NCI-H526 treated with DMSO at 0.1 percent for 48 hours (cell line): ENCODE data around the gene COX6B1.
A peak's percentile ranks its signal among the peaks of the same experiment; 100 is the strongest.
"Not testable (repeated sequence)": the region's sequence is repeated elsewhere in the genome, so short reads cannot be mapped to it uniquely, and the experiment has no call there.

Experiments used
- DNase-seq: peaks from one replicate; lab custom pipeline; 2025; lab: John Stamatoyannopoulos, UW

The COX6B1 gene

GRCh38 chr19:35633727-35634440 lies 14.2 kb upstream of the COX6B1 start:
- no peak for DNase-seq

DNA sequence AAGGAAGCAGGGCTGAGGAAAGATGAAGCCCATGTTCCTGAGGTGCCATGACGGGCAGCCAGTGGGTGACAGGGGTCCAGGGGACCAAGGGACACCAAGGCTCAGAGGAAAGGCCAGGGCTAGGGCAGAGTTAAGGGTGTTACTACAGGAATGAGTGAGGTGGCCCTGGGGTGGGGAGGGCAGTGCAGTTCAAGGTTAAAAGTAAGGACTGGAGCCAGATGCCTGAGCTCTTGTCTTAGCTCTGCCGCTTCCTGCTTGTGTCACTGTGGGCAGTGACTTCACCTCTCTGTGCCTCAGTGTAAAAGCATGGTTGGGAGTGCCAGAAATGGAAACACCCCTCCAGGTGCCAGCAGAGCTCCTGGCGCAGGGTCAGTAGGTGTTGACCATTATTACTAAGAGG lies 11.5 kb upstream of the COX6B1 start:
- DNase-seq: no peak

GRCh38 chr19:35637165-35637564 lies 11.0 kb upstream of the COX6B1 start:
- DNase-seq: no peak

DNA sequence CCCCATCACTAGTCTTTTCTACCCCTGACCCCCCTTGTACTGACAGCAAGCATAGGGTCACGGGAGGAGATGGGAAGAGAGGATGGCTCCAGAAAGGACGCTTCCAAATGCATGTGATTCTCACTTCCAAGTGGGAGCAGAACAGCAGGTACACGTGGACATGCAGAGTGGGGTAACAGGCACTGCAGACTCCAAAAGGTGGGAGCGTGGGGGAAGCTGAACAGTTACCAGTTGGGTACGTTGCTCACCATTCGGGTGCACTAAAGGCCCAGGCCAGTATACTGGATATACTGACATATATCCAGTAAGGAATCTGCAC lies 8.8 kb upstream of the COX6B1 start:
- no peak for DNase-seq

GRCh38 chr19:35639863-35640262 lies 8.3 kb upstream of the COX6B1 start:
- no peak for DNase-seq

DNA sequence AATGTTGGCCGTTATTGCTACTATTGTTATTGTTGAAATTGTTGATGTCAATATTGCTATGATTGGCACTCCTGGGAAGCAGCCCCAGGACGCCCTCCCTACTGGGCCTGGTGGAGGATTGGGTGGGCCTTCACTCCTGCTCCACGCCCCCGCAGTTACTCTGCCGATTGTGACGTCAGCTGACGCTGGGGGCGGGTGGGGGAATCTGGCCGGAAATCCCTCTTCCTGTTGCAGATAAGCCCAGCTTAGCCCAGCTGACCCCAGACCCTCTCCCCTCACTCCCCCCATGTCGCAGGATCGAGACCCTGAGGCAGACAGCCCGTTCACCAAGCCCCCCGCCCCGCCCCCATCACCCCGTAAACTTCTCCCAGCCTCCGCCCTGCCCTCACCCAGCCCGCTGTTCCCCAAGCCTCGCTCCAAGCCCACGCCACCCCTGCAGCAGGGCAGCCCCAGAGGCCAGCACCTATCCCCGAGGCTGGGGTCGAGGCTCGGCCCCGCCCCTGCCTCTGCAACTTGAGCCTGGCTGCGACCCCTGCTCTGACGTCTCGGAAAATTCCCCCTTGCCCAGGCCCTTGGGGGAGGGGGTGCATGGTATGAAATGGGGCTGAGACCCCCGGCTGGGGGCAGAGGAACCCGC lies 6.5 kb upstream of the COX6B1 start, which contains the start of gene ETV2:
TSS of gene ETV2 (plus strand) at position 231 of the 637 bp plus-strand sequence. CDS start 716 bp downstream, outside the sequence.
- no peak for DNase-seq

- DNase-seq: no peak
Measured at GRCh38 chr19:35642312-35642711, 5.8 kb upstream of the COX6B1 start.

GRCh38 chr19:35642798-35643254 lies 5.3 kb upstream of the COX6B1 start:
- DNase-seq: no peak

DNA sequence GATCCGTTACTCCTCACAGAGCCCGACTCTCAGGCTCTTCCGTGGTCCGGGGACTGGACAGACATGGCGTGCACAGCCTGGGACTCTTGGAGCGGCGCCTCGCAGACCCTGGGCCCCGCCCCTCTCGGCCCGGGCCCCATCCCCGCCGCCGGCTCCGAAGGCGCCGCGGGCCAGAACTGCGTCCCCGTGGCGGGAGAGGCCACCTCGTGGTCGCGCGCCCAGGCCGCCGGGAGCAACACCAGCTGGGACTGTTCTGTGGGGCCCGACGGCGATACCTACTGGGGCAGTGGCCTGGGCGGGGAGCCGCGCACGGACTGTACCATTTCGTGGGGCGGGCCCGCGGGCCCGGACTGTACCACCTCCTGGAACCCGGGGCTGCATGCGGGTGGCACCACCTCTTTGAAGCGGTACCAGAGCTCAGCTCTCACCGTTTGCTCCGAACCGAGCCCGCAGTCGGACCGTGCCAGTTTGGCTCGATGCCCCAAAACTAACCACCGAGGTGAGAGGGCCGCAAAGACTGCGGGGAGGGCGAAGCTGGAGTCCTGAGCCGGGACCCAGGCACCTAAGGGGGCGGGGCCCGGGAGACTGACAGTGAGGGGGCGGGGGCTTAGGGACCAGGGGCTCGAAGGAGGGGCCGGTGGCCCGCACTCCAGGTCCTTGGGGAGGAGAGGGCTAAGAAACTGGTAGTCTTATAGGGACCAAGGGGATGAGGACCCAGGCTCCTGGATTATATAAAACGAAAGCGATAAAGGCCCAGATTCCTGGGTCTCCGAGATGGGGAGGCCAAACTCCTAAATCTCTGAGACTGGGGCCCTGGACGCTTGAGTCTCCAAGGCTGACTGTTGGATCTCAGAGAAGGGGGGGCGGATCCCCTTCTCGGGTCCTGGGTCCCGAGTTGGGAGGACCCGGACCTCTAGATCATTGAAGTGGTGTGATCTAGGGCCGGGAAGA lies 4.6 kb upstream of the COX6B1 start:
- peak; percentile 89 for DNase-seq

GRCh38 chr19:35644206-35644986 lies 3.7 kb upstream of the COX6B1 start:
- peak; percentile 97 for DNase-seq

DNA sequence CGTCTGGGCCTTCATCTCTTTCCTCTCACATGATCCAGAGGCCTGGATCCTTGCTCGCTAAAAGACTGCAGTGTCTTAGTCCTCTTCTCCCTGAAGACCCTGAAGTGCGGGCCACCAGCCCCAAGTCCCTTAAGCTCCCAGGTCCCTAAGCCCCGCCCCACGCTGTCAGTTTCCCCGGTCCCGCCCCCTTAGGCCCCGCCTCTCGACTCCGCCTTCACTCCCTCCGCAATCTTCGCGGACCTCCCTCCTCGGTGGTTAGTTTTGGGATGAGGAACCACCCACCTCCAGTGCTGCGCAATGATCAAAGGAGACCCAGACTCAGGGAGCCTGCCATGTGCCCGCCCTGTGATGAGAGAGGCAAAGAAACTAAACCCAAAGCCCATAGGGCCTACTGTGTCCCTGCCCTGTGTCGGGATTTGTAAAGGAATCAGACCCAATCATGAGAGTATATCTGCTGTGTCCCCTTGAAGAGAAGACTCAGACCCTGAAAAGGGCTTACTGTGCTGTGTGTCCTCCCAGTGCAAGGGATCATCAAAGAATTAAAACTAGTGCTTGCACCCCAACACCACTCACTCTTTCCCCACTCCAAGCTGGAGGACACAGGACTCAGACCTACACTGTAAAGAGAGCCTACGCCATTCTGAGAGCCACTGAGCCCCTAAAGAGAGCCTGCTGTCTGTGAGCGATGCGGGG lies 3.0 kb upstream of the COX6B1 start:
- peak; percentile 64 for DNase-seq

GRCh38 chr19:35645680-35646511 lies 2.2 kb upstream of the COX6B1 start:
- no peak for DNase-seq

- DNase-seq: no peak
Measured at GRCh38 chr19:35650581-35650980, 2.5 kb downstream of the COX6B1 start.

DNA sequence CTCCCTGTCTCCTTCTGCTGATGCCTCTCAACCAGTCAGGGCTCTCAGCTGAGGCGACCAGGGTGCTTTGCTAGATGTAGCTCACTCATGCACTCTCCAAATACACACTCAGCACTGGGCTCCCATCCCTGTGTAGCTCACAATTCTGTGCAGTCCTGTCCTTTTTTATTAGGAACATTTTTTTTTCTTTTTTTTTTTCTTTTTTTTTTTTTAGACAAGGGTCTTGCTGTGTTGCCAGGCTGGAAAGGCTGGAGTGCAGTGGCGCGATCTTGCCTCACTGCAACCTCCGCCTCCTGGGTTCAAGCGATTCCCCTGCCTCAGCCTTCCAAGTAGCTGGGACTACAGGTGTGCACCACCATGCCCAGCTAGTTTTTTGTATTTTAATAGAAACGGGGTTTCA lies 6.7 kb downstream of the COX6B1 start:
- DNase-seq: not testable (repeated sequence)

DNA sequence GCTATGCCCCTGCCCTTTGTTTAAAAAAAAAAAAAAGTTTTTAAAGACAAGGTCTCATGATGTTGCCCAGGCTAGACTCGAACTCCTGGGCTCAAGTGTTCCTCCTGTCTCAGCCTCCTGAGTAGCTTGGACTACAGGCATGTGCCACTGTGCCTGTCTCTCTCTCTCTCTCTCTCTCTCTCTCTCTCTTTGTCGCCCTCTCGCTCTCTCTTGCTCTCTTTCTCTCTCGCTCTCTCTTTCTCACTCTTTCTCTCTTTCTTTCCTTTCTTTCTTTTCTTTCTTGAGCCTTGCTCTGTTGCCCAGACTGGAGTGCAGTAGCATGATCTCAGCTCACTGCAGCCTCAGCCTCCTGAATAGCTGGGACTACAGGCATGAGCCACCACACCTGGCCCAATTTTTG lies 7.5 kb downstream of the COX6B1 start:
- no peak for DNase-seq

DNA sequence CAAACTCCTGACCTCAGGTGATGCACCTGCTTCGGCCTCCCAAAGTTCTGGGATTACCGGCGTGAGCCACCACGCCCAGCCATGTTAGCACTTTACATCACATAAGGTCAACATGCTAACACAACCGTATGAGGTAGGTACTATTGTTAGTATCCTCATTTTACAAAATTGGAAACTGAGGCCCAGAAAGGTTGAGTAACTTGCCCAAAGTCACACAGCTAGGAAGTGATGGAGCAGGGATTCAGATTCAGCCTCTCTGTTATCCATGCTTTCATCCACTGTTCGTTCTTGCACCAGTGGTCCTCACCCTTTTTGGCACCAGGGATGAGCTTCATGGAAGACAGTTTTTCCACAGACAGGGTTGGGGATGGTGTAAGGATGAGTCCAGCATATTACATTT lies 8.6 kb downstream of the COX6B1 start:
- DNase-seq: no peak

- DNase-seq: no peak
Measured at GRCh38 chr19:35657904-35658700, 10.0 kb downstream of the COX6B1 start.

DNA sequence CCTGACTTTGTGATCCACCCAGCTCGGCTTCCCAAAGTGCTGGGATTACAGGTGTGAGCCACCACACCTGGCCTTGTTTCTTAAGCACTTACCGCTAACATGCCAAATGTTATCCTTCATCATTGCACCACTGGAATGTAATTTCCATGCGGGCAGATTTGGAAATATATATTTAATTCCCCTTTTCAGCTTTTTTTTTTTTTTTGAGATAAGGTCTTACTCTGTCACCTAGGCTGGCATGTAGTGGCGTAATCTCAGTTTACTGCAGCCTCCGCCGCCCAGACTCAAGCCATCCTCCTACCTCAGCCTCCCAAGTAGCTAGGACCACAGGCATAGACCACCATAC lies 13.8 kb downstream of the COX6B1 start:
- no peak for DNase-seq

GRCh38 chr19:35663981-35664380 lies 15.9 kb downstream of the COX6B1 start:
- DNase-seq: no peak

GRCh38 chr19:35665157-35665556 lies 17.0 kb downstream of the COX6B1 start:
- DNase-seq: no peak
